ENCODE data around the gene TUBB2A.
A peak's percentile ranks its signal among the peaks of the same experiment; 100 is the strongest.
"Not testable (repeated sequence)": the region's sequence is repeated elsewhere in the genome, so short reads cannot be mapped to it uniquely, and the experiment has no call there.

Gene TUBB2A

DNA sequence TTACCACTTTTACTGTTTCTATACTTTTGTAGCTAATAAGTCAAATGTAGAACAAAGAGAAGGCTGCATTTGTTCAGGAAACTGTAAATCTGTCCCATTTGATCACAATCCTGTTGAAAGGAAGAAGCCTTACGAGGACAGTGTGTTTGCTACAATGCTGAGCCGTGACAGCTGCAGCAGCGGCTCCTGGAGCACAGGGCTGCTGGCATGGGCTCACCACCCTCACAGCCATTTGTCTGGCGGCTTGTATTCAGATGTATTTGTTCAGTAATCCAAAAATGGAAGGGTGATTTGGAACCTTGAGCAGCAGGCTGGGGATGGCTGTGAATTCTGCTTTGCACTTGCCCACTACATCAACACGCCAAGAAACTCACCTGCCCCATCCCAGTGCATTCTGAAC is 5.7 kb downstream of the TUBB2A start:
- DNase-seq: no peak

DNA sequence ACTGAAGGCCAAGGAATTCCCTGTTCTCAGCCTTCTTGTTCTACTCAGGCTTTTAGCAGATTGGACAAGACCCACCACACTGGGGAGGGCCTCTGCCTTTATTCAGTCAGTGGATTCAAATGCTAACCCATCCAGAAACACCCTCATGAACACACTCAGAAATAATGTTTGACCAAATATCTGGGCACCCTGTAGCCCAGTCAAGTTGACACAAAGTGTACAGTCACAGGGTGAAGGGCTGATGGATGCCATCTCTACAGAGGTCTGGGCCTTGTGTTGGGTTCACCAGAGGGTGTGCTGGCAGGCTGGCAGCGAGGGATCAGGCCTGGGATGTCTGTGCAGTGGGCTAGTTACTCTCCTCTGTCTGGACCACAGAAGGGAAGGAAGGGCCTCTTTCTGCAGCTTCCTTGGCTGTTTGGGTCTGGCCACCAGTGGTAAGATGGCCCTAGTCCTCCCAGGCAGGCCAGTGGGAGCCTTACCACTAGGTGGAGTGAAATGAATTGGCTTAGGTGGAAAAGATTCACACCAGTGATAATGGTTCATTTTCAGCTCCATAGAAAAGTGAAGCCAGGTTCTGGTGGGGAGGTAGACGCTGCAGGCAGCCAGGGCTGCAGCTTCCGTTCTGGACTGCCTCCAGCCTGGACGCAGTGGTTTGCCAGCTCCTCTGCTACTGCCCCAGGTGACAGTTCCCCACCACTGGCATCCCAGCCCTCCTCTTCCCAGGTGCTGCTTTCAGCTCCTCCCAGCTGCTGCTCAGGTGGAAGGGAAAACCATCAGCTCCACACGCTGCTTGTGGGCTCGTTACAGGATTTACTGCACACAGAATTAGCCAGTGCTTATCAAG is 9.2 kb downstream of the TUBB2A start:
- DNase-seq: no peak

DNA sequence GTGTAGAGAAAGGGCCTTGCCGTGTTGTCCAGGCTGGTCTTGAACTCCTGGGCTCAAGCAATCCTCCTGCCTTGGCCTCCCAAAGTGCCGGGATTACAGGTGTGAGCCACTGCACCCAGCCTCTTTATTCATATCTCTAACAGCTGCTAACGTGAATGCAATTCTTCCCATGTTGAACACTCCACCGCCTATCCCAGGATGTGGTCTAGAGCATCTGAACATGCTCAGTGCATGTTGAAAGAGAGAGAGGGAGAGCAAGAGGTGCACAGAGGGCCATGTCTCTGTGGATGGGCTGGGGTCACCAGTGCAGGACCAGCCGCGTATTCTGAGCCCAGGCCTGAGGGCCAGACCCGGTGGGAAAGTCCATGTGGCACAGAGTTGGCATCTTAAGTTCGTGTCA is 12.8 kb downstream of the TUBB2A start:
- DNase-seq: no peak

DNA sequence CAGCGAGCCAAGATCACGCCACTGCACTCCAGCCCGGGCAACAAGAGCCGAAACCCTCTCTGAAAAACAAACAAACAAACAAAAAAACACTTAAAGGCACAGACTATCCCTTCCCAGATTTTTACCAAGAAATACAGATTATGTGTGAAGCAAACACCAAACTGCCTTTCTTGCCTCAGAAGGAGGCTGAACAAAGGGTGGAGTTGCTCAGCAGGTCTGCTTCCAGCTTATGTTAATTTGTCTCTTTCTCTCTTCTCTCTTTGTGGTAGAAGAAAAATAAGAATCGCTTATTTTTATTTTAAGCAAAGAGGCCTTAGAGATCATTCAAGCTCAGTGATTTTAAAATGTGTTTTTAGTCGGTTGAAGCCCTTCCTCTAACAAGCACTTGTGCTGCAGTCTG is 14.2 kb downstream of the TUBB2A start:
- DNase-seq: no peak

DNA sequence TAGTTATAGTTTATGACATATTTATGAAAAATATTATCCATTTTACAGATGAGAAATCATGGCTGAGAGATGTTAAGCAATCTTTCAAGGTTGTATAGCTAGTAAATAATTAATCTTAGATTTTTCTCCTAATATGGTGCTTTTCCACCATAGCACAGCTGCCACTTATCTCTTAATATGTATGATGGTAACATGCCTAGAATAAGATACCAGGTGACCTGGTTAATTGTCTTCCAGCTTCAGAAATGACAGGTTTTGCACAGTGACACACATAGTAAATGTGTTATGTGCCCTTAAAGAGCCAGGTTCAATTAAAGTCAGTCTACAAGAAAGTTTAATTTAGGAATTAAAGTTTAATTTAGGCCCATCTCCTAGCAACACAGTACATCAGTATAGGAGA is 14.8 kb downstream of the TUBB2A start:
- no peak for DNase-seq

DNA sequence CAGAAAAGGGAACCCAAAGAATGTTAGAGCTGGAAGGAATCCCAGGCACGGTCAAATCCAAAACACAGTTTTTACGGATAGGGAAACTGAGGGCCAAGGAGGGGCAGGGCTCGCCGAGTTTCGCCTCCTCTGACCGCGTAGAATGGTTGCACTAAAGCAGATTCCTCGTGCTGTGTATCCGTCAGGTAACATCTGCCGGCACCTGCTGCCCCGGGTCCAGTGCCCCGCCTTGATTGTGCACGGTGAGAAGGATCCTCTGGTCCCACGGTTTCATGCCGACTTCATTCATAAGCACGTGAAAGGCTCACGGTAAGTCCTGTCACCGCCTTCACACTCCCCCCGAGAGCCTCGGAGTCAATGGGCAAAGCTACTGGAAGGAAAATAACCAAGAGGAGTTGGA is 17.1 kb downstream of the TUBB2A start:
- no peak for DNase-seq

DNA sequence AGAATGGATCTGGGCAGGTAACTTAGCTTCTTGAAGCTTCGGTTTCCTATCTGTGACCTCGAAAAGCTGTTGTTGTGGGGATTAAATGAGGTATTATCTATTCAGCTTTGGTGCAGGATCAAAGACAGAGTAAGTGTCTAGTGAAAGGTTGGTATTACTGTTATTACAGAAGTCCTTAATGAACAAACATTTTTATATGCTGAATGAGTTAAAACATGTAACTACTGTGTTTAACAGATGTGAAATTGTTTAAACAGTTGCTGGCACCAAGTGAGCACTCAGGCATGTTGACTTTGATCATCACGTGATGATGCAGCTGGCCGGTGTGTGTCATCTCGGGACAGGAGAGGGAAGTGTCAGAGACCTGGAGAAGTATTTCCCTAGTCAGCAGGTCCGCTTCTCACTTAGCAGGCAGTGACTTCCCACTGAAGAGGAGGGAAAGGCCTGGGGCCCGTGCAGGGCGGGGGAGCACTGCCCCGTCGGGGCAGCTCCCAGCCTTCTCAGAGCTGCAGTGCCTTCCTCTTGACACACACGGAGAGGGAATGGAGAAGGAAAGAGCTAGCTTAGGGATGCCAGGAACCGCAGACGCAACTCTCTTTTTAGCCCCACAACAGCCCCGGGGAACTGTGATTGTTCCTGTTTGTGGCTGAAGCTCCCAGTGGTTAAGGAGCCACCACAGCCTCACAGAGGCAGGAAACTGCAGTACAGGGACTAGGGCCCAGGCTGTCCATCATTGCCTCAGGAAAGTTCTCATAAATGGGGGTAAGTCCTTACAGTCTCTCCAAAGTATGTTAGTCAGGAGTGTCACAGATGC is 18.0 kb downstream of the TUBB2A start:
- no peak for DNase-seq

DNA sequence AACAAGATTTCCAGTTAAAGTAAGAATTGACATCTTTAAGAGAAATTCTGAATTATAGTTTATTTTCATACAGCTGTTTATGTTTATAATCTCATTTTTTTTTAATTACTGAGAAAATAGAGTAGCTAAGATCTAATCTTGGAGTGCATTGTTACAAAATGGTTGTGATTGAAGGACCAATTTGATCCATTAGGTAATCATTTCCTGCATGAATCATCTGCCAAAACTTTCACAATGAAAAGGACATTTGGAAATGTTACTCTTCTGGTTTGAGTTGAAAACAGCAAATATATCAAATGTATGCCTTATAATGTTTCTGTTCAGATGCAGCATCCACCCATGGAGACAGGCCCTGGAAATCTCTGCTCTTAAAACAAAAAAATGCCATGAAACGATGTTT is 19.0 kb downstream of the TUBB2A start:
- no peak for DNase-seq

DNA sequence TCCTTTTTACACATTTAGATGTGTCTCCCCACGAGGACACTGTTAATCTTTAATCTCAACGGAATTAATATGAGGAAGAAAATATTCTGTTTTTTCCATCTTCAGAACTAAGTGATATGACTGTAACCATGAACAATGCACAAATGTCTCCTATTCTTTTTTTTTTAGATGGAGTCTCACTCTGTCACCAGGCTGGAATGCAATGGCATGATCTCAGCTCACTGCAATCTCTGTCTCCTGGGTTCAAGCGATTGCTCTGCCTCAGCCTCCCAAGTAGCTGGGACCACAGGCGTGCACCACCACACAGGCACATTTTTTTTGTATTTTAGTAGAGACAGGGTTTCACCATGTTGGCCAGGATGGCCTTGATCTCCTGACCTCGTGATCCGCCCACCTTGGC is 19.5 kb downstream of the TUBB2A start:
- not testable (repeated sequence) for DNase-seq

DNA sequence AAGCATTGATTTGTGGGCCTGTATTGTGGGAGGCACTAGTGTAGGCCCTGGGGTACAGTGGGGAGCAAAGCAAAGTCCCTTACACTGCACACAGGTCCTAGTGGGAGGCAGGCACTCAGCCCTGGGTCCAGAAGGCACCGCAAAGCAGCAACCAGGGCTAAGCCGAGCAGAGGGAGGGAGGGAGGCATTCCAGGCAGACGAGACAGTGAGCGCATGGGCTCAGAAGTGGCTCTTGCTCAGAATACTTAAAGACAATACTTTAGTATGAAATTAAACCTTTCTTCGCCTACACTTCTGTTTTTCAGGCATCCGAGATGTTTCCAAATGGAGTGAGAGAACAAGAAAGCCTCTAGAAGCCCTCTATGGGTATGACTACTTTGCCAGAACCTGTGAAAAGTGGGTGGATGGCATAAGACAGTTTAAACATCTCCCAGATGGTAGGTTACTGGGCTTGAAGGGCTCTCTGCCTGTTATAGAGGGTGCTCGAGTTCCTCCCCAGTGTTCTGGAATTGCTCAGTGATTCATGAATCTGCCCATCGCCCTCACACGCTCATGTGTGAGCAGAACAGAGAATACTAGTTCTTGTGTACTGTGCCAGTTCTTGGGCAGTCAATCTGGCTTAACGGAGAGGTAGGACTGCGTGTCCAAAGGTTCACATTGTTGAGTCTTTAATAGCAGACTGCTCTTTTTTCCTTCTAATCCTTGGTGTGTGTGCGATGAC is 20.1 kb downstream of the TUBB2A start:
- no peak for DNase-seq

DNA sequence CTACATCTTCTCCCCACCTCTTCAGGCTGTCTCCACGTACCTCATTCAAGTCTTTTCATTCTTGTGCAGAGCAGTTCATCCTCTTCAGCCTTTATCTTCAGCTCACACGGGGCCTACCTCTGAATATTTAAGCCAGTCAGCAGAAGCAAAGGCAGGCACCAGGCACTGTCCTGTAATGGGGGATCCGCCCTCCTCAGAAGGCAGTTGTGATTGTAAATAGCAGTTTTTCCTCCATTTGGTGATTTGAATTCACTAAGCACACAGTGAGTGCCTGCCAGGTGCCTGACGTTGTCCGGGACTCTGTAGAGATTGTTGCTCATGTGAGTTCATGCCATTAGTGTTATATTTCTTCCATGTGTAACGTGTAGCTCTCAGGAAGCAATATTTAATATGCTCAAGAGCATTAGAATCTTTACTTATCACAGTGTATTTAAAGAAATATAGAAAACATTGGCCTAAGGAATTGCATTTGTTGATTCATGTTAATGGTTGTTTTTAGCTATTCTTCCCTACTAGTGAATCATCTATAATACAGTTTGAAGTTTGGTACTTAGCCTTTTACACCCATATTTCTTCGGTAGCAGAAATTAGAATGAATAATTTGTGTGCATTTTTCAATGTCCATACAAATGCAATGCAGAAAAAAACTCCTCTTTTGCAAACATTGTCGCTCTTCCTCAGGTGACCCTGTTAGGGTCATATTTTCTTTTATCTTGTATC is 20.9 kb downstream of the TUBB2A start:
- no peak for DNase-seq

DNA sequence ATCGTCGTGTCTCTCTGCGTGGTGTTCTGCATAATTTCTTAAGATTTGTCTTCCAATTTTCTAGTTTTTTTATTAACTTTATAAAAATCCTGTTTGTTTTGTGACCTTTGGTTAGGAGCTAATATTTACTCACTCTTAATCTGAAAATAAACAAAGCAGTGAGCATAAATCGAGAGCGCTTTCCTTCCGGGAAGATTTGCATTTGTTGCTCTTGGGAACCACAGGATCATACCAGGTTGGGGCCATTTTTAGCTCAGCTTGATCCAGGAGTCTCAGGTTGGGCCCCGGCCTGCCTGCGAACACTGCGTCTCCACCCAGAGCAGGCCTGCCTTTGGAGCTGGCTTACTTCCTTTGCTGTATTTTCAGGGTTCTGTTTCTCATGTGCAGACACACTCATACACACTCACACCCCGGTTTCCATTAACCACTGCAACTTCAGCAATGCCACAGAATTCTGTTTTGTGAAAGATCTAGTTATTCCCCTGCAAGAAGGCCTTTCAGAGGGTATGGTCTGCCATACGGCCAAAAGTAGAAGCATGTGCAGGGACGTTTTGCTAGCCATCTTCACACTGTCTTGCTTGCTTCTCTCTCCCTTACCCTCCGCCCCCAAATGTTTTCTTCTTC is 21.6 kb downstream of the TUBB2A start:
- DNase-seq: no peak

DNA sequence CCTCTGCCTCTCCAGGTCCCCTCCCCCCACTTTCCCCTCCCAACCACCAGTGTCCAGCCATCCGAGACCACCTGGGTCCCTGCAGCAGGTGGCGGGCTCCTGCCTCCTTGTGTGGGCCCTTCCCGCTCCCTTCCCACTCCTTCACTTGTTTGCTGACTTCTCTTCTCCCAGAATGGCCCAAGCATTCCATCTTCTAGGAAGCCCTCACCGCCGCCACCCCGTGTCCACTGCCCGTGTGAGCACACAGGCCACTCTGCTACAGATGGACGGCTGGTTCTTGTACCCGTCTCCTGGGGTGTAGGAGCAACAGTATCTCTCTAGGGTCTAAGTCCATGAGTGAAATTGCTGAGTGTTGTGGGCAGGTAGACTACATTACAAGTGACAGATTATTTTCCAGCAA is 23.8 kb downstream of the TUBB2A start:
- DNase-seq: no peak

DNA sequence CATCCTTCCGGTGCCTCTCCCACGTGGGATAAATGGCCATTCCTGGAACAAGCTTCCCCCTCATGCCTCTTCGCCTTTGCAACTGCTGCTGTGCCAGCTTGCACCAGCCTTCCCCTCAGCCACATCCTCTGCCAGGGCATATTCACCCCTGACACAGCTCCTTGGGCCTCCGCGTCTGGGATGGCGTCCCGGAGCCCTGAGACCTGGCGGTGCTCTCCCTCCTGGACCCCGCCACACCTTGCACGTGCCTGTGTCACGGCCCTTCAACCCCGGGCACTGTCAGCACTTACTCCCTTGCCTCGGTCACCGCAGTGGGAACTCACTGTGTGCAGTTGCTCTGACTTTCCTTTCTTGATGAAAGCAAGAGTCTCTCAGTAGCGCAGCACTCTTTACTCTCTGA is 25.6 kb downstream of the TUBB2A start:
- DNase-seq: no peak

DNA sequence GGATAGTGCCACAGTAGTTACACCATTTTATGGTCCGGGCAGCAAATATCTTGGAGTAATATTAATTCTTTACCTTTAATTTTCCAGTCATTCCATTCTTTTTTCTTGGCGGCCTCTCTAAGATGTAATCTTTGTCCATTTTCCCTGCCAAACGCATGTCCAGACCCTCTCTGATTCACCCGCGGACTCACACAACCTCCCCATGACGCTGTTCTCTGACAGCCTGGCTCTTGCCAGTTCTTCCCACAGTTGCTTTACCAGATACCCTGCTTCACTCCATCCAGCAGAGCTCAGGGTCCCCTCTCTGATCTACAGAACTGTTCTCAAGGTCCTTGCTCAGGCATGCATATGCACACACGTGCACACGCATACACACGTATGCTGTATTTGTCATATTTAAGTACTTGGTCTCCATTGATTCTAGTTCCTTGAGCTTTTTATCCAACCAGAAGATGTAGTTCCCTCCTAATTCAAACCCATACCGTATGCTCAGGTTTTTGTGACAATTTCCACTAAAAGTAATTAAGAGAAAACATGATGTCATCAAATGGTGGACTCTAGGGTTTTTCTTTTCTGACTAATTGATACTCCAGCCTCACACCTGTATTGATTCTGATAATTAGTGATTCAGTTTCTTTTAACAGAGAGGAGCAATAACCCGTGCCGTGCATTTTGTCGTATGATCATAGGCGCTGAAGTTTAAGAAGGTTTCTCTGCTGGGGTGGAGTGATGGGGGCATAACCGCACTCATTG is 28.8 kb downstream of the TUBB2A start:
- DNase-seq: no peak

DNA sequence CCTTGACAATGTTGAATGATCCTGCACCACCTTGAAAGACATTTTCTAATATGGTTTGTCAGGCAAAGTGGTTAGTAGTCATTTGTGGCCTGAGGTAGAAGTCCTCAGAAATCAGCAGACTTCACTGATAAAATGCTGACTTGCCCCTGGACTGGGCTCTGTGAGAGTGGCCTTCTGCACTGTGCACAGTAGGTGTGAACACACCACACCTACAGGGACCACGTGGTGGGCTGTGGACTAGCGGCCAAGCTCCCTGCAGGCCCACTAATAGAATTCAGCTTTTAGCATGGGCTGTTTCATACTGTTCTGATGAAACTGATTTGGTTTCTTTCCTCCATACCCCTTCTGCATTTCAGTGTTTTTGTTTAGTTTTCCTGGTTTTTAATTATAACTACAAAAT is 31.5 kb downstream of the TUBB2A start:
- no peak for DNase-seq

DNA sequence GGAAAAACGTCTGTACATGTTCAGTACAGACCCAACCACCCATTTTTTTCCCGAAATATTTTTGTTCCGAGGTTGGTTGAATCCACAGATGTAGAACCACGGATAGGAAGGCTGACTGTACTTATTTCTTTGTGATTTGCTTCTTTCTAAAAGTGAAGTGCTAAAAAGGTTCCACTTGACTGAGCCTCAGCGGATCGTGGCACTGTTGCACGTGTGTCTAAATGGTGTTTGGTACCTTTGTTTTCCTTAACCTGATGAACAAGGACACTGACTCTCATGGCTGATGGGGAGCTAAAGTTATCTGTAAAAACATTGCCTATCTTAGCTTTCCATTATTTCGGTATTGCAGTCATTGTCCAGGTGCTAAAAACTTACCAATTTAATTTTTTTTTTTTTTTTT is 32.7 kb downstream of the TUBB2A start:
- DNase-seq: no peak

DNA sequence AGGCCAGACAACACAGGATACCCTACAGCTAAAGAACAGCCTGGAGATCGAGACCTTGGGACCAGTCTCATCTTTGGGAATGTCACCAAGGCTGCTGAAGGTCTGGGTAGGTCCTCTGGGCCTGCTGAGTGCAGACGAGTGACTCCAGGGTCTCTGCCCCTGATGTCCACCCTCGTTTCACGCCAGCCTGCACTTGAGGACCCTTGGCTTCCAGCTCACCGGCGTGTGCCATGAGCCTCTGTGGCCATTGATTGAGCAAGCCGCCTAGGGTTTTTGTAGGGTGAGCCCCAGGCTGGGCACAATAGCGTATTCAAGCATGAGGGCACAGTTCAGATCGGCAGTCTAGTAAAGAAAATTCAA is 34.5 kb downstream of the TUBB2A start:
- DNase-seq: no peak

DNA sequence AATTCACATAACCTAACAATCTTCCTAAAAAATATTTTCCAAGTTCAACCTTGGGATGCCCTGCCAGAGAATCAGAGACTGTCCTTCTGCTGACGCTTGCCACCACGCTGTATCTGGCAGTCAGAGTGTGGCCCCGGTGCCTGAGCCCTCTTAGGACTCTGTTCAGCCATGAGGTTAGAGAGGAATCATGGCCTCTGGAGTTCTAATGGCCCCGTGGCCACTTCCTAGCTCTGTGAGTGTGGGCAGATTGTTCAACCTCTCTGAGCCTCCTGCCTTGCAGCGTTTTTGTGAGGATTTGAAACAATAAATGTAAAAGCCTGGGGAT is 36.6 kb downstream of the TUBB2A start:
- DNase-seq: no peak

DNA sequence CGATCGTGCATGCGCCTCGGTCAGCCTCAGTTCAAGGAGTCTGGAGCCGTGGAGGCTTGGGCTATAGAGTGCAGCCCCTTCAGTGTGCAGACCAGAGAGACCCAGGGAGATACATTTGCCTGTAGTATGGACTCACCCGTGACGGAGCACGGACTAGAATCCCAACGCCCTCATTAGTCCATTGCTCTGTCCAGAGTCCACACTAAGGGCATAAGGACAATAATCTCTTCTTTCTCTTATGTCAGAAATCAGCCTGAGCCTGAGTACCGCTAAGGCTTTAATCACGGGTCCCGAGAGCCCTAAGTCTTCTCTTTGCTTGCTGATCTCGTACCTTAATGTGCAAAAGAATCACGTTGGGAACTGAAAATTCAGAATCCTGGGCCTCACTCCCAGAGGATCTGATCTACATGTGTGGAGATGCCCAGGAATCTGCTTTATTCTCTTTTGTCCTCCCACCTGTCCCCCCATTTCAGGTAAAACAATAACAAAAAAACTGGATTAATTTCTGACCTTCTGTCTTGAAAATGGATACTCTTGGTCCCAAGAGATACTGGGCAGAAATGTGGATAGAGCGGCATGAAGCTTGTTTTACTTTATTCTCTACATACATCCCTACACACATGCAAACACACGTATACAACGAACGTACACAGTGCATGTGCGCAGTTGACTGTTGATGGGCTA is 38.2 kb downstream of the TUBB2A start:
- no peak for DNase-seq

DNA sequence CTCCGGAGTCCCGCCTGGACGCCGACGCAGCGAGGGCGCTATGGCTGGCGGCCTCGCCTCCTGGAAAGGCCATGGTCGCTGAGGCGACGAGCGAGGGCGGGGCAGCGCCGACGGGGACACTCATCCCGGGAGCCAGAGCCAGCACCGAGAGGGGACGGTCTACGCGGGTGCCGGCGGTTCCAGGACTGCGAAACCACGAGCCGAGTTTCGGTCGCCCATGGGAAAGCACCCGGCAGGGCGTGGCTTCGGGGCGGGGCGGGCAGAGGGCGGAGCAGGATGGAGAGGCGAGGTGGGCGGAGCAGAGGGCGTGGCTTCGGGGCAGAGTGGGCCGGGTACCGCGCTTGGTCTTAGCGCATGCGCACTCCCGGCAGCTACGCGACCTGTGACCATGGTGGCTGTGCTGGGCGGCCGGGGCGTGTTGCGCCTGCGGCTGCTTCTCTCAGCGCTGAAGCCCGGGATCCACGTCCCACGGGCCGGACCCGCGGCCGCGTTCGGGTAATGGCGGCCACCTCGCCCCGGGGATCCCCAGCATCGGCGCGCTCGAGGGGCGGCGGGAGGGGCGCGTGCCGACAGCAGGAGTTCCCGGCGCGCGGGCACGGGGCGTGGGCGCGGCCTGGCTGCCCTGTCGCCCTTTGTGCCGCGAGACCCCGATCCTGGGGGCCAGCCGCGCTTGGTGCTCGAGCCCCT is 38.8 kb downstream of the TUBB2A start, which contains the start of gene BPHL:
BPHL (plus strand) TSS at position 359 of the 687 bp plus-strand sequence; CDS start at position 389, 30 bp downstream.
- peak; percentile 89 for DNase-seq
